T-helper 1 cell treated with Interleukin-12 subunit alpha and Interleukin-12 subunit beta and Interleukin-4 antibody, amounts not matched to agents 30 μg/mL and 1 μg/mL, for 36 hours (primary cell): Measurements from ENCODE around the gene PPP4R2.

Experiments used
- H3K27ac Mint-ChIP-seq: one replicate; pipeline ENCODE4 v1.8.0; 2021; ENCODE audit warnings: mild to moderate bottlenecking, mixed read lengths
- H3K27me3 Mint-ChIP-seq: one replicate; pipeline ENCODE4 v1.8.0; 2021; ENCODE audit warnings: low read depth, mixed read lengths
- H3K36me3 Mint-ChIP-seq: one replicate; pipeline ENCODE4 v1.8.0; 2021; ENCODE audit warnings: low read depth, mixed read lengths
- H3K4me1 Mint-ChIP-seq: one replicate; pipeline ENCODE4 v1.8.0; 2021; ENCODE audit warnings: low read depth, mixed read lengths
- H3K4me3 Mint-ChIP-seq: one replicate; pipeline ENCODE4 v1.8.0; 2021; ENCODE audit warnings: mild to moderate bottlenecking, moderate library complexity, mixed read lengths
- H3K9me3 Mint-ChIP-seq: one replicate; pipeline ENCODE4 v1.8.0; 2021; ENCODE audit warnings: mixed read lengths

Gene PPP4R2

GRCh38 chr3:72968266-72968664 is 28.3 kb upstream of the PPP4R2 start:
- H3K27me3 Mint-ChIP-seq: no peaks in the 10 kb centered on the region
- H3K4me3 Mint-ChIP-seq: no peak overlapping the region
- no peak overlapping the region for H3K27ac Mint-ChIP-seq
- H3K9me3 Mint-ChIP-seq: no peaks in the 10 kb centered on the region
- H3K36me3 Mint-ChIP-seq: peaks cover 2% of the 10 kb centered on the region
- peaks cover 28% of the 10 kb centered on the region for H3K4me1 Mint-ChIP-seq

- H3K9me3 Mint-ChIP-seq: no peaks in the 10 kb centered on the region
- H3K27me3 Mint-ChIP-seq: no peaks in the 10 kb centered on the region
- no peak overlapping the region for H3K27ac Mint-ChIP-seq
- H3K36me3 Mint-ChIP-seq: peaks cover 2% of the 10 kb centered on the region
- H3K4me3 Mint-ChIP-seq: no peak overlapping the region
- H3K4me1 Mint-ChIP-seq: peaks cover 25% of the 10 kb centered on the region
Measured at GRCh38 chr3:72969766-72970165, 26.8 kb upstream of the PPP4R2 start.

DNA sequence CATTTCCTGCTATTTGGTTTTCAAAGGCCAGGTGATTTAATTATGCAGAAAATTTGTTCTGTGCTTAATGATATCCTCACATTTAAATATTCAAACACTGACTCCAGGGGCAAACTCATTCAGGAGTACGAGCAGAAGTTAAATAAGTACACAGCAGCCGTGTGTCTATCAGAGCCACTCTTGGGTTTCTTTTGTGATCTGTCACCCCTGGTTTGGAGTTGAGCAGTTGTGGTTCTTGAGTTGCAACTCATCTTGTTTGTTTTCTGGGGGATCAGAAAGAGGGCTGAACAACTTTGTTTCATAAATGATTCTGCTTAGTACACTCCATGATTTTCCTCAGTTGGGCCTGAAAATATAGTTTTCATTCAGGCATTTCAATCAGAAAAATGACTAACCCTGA is 25.7 kb upstream of the PPP4R2 start:
- peaks cover 2% of the 10 kb centered on the region for H3K36me3 Mint-ChIP-seq
- H3K27ac Mint-ChIP-seq: no peak overlapping the region
- H3K4me1 Mint-ChIP-seq: peaks cover 14% of the 10 kb centered on the region
- H3K27me3 Mint-ChIP-seq: no peaks in the 10 kb centered on the region
- no peaks in the 10 kb centered on the region for H3K9me3 Mint-ChIP-seq
- no peak overlapping the region for H3K4me3 Mint-ChIP-seq

DNA sequence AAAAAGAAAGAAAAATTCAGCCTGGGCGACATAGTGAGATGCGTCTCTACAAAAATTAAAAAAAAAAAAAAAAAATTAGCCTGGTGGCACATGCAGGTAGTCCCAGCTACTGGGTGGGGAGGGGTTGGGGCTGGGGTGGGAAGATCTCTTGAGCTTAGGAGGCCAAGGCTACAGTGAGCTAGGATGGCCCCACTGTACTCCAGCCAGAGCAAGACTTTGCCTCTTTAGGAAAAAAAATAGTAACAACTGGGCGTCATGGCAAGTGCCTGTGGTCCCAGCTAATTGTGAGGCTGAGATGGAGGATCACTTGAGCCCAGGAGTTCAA is 23.9 kb upstream of the PPP4R2 start:
- Mint-ChIP-seq H3K4me1 (peaks cover 11% of the 10 kb centered on the region), H3K27ac (no peak overlapping the region), H3K4me3 (no peak overlapping the region), H3K27me3 (no peaks in the 10 kb centered on the region), H3K9me3 (no peaks in the 10 kb centered on the region), H3K36me3 (peaks cover 2% of the 10 kb centered on the region)

- no peak overlapping the region for H3K4me3 Mint-ChIP-seq
- peaks cover 2% of the 10 kb centered on the region for H3K36me3 Mint-ChIP-seq
- no peak overlapping the region for H3K27ac Mint-ChIP-seq
- H3K9me3 Mint-ChIP-seq: no peaks in the 10 kb centered on the region
- no peaks in the 10 kb centered on the region for H3K27me3 Mint-ChIP-seq
- H3K4me1 Mint-ChIP-seq: peaks cover 10% of the 10 kb centered on the region
Measured at GRCh38 chr3:72973031-72973723, 23.4 kb upstream of the PPP4R2 start.

- H3K27me3 Mint-ChIP-seq: no peaks in the 10 kb centered on the region
- peaks cover 2% of the 10 kb centered on the region for H3K36me3 Mint-ChIP-seq
- H3K27ac Mint-ChIP-seq: no peak overlapping the region
- no peak overlapping the region for H3K4me3 Mint-ChIP-seq
- H3K4me1 Mint-ChIP-seq: peaks cover 10% of the 10 kb centered on the region
- no peaks in the 10 kb centered on the region for H3K9me3 Mint-ChIP-seq
Measured at GRCh38 chr3:72973786-72974185, 22.8 kb upstream of the PPP4R2 start.

DNA sequence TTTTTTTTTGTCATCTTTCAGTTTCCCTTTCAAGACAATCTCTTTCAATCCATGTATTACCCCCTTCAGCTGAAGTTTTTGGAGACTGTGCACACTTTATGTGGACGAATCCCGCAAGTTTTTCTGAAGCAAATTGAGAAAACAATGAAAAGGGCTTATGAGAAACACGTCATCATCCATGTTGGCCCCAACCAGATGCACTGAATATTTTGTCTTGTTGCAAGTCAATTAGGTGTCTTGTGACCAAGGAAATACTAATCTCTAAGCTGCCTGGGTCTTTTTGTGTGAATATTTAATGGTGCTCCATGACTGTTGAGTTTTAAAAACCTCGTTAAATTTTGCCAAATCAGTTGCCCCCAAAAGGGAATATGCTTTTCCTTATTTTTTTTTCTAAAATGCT is 21.7 kb upstream of the PPP4R2 start:
- Mint-ChIP-seq H3K27me3 (peaks cover 7% of the 10 kb centered on the region), H3K36me3 (peaks cover 2% of the 10 kb centered on the region), H3K9me3 (no peaks in the 10 kb centered on the region), H3K4me3 (no peak overlapping the region), H3K27ac (no peak overlapping the region), H3K4me1 (peaks cover 10% of the 10 kb centered on the region)

DNA sequence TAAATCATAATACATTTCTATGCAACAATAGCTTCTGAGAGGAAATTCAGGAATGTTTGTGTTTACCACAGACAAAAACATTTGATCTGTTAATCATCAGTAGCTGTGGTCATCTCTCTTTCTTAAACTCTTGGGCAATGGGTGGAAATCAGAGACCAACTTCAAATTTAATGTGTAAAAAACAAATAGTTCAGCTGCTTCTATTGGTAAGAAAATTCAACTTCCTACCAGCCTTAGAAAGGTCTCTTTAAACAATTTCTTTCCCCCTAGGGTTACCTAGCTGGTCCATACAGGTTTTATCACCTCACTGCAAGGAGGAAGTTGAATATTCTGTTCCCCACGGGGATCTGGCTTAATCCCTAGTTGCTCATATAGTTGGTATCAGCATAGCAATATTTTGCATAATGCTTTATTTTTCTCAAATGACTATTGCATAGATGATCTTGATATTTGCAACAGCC is 20.3 kb upstream of the PPP4R2 start:
- H3K4me1 Mint-ChIP-seq: peaks cover 8% of the 10 kb centered on the region
- no peak overlapping the region for H3K27ac Mint-ChIP-seq
- H3K9me3 Mint-ChIP-seq: no peaks in the 10 kb centered on the region
- H3K36me3 Mint-ChIP-seq: peaks cover 2% of the 10 kb centered on the region
- H3K27me3 Mint-ChIP-seq: peaks cover 11% of the 10 kb centered on the region
- no peak overlapping the region for H3K4me3 Mint-ChIP-seq

DNA sequence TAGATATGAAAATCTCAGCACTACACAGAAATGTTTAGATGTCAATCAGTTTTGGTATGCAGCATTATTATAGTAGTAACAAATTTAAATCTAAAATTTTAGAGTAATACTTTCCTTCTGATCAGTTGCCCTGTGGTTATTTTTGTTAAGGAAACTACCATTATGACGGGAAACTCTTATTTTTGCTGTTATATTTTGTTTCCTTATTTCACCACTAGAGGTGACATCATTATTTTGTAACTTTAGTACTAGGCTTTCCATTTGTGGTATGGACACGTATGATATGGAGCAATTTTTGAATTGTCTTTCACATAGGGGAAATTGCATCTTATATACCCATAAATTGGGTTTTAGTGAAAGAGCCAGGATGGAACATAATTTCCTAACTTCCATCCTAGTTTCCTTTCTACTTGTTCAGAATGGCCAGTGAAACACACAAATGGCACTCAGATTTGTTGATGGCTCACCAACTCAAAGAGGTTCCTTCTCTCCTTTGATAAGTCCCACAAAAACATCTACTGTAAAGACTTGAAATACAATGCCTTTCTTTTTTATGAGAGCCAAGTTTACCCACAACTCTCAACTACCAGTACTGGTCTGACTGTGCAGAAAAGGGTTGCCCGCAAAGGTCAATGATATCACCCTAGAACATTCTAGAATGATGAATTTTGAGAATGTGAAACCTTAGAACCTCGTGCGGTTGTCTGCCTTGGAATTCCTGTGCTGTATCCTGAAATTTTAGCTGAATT is 19.4 kb upstream of the PPP4R2 start:
- Mint-ChIP-seq H3K9me3 (no peaks in the 10 kb centered on the region), H3K4me1 (peaks cover 8% of the 10 kb centered on the region), H3K27me3 (peaks cover 11% of the 10 kb centered on the region), H3K27ac (peak overlapping the region; percentile 68), H3K4me3 (no peak overlapping the region), H3K36me3 (peaks cover 2% of the 10 kb centered on the region)

GRCh38 chr3:72982609-72983366 is 13.8 kb upstream of the PPP4R2 start:
- Mint-ChIP-seq H3K27ac (no peak overlapping the region), H3K36me3 (peaks cover 2% of the 10 kb centered on the region), H3K4me3 (no peak overlapping the region), H3K4me1 (no peaks in the 10 kb centered on the region), H3K9me3 (peaks cover 10% of the 10 kb centered on the region), H3K27me3 (peaks cover 19% of the 10 kb centered on the region)

DNA sequence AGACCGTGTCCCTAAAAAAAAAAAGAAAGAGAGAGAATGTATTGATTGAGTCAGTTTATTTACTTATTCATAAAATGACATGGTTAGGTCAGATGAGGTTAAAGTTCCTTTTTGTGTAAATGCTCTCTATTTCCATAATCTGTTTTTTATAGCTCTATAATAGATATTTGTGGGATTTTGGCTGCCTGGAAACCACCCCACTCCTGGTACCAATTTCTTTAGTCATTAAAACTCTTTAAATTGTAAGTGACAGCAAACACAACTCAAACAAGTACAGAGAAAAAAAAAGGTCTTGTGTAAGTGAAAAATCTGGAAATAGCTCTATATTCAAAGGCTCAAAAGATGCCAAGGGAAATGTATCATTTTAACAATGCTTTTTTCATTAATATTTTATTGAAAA is 11.0 kb upstream of the PPP4R2 start:
- Mint-ChIP-seq H3K4me3 (no peak overlapping the region), H3K27me3 (peaks cover 8% of the 10 kb centered on the region), H3K4me1 (no peaks in the 10 kb centered on the region), H3K27ac (no peak overlapping the region), H3K9me3 (peaks cover 10% of the 10 kb centered on the region), H3K36me3 (peaks cover 2% of the 10 kb centered on the region)

DNA sequence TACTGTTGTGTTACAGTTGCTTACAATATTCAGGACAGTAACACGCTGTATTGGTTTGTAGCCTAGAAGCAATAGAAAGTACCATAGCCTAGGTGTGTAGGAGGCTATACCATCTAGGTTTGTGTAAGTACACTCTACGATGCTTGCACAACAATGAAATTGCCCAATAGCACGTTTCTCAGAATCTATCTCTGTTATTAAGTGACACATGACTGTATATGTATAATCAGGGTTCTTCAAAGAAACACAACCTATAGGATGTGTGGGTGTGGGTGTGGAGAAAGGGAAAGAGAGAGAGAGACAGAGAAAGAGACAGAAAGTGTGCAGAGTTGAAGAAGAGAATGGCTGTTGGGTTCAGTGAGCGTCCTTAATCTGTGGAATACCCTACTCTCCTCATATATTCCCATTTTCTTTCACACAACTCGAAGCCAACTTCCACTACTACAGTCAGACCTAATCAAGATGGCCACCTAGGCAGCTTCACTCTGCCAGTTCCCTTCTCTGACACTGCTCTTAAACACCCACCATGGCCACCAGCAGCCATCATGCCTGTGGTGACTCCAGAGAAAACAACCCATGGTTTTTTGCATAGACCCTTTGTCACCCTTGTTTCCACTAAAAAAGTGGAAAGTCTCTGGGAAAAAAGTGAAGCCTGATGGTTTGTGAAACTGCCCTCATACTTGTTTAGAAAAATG is 5.8 kb upstream of the PPP4R2 start:
- H3K4me3 Mint-ChIP-seq: no peak overlapping the region

DNA sequence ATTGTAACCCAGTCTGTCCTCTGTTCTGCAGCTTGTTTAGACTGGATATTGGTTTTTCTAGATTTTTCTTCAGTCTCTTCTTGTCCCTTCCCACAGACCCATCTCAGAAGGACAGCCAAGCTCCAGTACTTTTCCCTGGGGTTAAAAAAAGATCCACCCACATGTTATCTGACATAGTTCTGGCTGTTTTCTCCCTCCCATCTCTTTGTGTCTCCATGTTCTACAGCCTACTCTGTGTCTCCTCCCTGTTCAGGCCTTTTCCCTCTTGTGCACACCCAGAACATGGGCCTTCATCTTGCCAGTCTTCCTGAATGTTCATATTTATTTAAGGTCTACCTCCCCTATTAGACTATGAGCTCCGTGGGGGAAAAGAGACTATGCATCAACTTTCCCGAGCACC is 5.1 kb upstream of the PPP4R2 start:
- Mint-ChIP-seq H3K4me3 (no peak overlapping the region), H3K36me3 (no peaks in the 10 kb centered on the region), H3K9me3 (no peaks in the 10 kb centered on the region), H3K27ac (no peak overlapping the region), H3K4me1 (peaks cover 2% of the 10 kb centered on the region), H3K27me3 (no peaks in the 10 kb centered on the region)

More for the DNA sequence above, 5.8 kb upstream of the PPP4R2 start:
- peaks cover 5% of the 10 kb centered on the region for H3K9me3 Mint-ChIP-seq
- H3K4me1 Mint-ChIP-seq: peaks cover 2% of the 10 kb centered on the region
- H3K27ac Mint-ChIP-seq: no peak overlapping the region
- peaks cover 3% of the 10 kb centered on the region for H3K27me3 Mint-ChIP-seq
- peaks cover 2% of the 10 kb centered on the region for H3K36me3 Mint-ChIP-seq

DNA sequence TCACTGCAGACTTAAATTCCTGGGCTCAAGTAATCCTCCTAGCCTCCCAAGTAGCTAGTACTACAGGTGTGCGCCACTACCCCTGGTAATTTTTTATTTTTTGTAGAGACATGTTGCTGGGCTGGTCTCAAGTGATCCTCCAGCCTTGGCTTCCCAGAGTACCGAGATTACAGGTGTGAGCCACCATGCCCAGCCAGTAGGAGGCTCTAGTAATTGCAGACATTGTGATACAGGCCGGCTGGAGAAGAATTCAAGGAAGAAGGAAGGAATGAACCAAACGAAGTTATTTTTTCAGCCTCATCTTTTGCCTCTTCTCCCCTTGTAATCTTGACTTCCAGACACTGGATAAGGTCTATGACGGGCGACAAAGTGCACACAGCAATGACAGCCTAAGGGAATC is 3.2 kb upstream of the PPP4R2 start:
- Mint-ChIP-seq H3K27ac (no peak overlapping the region), H3K4me3 (no peak overlapping the region), H3K36me3 (peaks cover 5% of the 10 kb centered on the region), H3K4me1 (peaks cover 6% of the 10 kb centered on the region), H3K27me3 (no peaks in the 10 kb centered on the region), H3K9me3 (no peaks in the 10 kb centered on the region)
